Kidney capillary endothelial cell (primary cell): ENCODE data around the gene LDLR.
A peak's percentile ranks its signal among the peaks of the same experiment; 100 is the strongest.
"Not testable (repeated sequence)": the region's sequence is repeated elsewhere in the genome, so short reads cannot be mapped to it uniquely, and the experiment has no call there.

Source experiments
- DNase-seq: peaks from one replicate; pipeline ENCODE4 v3.0.0-alpha.2; 2018; ENCODE audit warnings: low spot score

Gene LDLR

DNA sequence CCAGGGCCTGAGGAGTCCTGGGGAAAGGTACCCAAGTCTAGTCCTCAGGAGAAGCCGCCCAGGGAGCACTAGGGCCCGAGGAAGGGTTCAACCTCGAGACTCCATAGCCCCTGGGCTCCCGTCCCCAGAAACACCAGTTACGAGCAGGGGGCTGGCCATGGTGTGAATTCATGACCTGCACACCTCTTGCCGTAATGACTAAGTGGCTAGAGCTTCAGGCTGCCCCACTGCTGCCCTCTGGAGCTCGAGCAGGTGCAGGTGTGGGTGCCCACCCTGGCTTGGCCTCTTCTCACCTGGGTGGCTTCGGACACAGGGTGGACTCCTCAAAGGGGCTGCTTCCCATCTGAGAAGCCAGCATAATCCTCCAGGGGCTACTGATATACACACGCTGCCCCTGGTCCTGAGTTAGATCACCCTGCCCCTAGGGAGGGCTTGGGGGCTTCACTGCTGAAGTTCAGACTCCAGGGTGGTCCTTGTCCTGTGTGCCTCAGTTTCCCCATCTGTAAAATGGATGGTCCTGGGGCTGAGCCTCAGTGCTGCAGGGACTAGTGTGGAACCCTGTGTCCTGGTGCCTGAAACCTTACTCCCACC is 52.8 kb downstream of the LDLR start:
- DNase-seq: no peak

DNA sequence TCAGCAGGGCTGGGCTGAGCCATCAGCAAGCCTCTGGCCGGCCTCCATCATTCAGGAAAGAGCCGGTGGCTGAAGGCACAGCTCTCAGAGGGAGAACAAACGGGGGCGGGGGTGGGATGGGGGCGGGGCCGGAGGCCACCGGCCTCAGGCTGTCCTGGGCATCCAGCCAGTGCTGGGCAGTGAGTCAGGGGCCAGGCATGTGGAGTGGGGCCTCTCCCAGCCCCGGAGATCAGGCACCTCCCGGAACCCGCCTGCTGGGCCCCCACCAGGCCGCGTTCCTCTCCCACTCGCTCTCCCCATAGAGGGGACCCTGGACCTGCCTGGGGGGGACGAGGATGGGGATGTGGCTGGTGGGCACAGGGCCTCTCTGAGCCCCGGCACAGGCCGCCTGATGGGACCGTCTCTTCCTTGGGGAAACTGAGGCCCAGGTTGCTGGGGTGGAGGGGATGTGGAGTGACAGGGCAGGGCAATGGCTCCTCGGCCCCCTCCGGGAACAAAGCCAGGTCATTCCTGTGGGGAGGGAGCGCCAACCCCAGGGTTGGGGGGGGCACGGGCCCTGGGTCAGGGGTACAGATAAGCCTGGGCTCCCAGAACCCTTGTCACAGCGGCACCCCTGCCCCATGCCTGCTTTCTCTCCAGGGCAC is 53.4 kb downstream of the LDLR start:
- peak; percentile 95 for DNase-seq

DNA sequence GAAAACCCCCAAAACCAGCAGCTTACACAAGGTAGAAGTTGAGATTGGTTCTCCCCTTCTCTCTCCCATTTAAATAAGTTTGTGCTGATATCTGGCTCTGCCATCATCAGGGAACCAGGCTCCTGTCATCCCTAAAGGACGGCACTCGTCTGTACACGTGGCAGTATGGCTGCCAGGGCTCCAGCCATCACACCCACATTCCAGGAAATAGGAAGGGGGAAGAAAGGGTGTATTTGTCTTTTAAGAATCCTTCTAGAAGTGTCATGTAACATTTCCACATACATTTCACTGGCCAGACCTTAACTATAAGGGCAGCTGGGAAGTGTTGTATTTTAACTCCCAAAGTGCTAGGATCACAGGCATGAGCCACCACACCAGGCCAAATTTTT is 56.3 kb downstream of the LDLR start:
- no peak for DNase-seq

DNA sequence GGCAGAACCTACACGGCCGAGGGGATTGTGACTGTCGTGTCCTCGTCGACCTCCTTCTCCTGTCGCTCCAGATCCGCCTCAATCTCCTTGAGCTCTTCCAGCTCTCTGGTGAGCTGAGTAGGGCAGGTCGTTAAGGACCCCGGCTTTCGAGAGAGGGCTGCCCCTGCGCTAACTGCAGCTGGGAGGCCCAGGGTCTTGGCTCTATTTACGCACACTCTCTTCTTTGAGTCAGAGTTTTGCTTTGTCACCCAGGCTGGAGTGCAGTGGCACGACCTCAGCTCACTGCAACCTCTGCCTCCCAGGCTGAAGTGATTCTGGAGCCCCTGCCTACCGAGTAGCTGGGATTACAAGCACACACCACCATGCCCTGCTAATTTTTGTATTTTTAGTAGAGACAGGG is 58.7 kb downstream of the LDLR start:
- no peak for DNase-seq

DNA sequence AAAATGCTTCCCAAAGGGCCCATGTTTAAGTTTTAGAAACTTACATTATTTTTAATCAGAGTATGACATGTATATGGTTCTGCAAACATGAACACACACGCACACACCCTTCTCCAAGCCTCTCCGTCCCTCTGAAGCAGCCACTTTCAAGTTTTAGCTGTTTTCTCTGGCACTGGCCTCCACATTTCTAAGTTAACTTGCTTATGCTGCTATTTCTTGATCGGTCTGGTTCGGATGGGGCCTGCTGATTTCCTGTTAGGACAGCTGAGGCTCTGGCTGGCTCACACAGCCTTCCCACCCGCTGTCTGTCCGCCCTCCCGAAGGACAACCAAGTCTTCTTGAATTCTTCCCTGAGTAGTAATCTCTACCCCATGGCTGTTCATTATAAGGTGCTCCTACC is 61.9 kb downstream of the LDLR start:
- no peak for DNase-seq

DNA sequence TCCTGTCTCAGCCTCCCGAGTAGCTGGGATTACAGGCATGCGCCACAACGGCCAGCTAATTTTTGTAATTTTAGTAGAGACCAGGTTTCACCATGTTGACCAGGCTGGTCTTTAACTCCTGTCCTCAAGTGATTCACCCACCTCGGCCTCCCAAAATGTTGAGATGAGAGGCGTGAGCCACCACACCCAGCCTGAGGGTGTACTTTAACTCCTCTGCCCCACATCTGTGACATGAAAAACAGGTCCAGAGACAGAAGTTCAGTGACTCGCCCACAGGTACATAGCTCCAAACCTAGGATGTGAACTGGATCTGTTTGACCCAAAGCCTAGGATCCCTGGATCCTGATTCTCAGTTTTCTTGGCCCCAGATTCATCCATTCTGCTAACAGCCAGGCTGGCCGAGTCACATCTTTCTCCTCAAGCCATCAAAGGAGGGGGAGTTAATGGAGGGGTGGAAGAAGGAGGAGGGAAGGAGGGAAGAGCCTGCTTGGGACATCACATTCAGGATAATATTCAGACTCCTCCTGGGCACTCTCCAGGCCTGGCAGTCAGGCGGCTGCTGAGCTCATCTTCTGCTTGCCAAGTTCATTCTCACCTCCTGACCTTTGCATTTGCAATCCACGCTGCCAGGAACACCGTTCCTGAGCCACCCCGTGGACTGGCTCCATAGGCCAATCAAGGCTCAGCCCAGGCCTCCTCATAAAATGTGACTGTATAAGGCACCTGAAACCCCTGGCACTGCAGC is 63.2 kb downstream of the LDLR start:
- DNase-seq: no peak

DNA sequence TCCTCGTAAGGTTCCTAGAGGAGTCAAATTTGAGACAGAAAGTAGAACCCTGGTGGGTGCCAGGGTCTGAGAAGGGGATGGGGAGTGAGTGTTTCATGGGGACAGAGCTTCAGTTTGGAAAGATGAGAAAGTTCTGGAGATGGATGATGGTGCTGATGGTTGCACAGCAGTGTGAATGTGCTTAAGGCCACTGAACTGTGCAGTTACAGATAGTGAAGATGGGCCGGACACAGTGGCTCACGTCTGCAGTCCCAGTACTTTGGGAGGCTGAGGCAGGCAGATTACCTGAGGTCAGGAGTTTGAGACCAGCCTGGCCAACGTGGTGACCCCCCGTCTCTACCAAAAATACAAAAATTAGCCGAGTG is 65.4 kb downstream of the LDLR start:
- DNase-seq: no peak

DNA sequence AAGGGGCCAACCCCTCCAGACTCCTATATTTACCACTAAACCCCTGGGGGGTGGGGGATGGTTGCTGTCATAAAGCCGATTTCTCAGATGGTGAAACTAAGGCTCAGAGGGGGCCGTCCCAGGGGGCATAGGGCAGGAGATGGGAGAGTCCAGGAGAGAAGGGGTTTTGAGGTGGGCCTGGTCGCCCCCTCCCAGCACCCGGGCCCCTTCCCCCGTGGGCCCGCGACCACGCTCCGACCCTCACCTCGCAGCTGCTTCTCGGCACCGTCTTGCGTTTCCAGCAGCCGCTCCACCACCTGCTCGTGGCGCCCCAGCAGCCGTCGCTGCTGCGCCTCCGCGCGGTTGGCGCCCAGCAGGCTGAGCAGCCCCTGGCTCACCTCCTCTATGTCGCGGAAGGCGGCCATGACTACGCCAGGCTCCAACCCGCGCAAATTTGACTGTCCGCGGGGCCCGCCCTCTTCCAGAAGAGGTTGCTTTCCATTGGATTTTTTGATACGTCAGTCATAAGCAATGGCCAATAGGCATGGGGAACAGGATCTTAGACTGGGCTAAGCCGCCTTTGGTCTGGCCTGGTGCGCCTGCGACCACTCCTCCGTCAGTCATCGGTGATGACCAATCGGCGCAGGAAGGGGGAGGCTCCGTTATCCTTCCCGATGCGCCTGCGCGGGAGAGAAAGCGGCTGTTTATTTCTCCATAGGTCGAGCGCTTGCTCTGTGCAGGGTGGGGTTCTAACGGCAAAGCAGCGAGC is 66.3 kb downstream of the LDLR start, which contains the start of gene SPC24:
Gene SPC24 (minus strand): TSS at position 410 of the 748 bp plus-strand sequence. CDS start 6 bp downstream, at position 404.
- DNase-seq: peak; percentile 99

DNA sequence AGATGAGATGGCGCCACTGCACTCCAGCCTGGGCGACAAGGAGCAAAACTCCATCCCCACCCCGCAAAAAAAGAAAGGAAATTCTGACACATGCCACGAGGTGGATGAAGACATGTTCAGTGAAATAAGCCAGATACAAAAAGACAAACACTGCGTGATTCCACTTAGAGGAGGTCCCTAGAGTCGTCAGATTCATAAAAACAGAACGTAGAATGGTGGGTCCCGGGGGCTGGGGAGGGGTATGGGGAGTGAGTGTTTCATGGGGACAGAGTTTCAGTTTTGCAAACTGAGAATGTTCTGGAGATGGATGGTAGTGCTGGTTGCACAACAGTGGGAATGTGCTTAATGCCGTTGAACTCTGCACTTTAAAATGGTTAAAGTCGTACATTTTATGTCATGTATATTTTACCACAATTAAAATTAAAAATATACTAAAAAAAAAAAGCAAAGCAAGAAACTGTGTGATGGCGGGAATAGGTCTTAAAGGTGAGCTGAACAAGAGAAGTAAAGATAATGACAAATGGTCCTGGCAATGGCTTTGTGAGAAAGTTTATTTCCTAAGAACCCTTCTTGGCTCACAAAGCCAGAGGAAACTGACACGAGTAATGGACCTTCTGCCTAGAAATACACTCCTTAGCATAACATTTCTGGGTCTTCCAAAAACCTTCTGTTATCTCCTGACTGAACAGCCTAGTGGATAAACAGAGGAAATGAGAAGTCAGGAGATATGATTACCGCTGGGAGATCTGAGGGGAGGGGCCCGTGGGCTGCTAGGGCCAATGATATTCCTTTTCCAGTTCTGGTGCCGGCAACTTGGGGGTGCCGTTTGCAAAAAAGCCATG is 70.6 kb downstream of the LDLR start:
- DNase-seq: no peak

DNA sequence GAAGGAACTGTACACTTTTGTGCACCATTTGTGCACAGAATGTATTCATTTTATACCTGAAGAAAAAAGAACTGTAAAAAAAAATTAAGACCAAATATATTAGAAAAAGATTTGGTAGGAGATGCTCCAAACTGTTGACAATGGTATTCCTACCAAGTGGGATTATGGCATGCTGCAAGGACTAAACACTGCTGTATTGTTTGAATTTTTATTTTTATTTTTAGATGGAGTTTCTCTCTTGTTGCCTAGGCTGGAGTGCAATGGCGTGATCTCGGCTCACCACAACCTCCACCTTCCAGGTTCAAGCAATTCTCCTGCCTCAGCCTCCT is 71.1 kb downstream of the LDLR start:
- DNase-seq: not testable (repeated sequence)

DNA sequence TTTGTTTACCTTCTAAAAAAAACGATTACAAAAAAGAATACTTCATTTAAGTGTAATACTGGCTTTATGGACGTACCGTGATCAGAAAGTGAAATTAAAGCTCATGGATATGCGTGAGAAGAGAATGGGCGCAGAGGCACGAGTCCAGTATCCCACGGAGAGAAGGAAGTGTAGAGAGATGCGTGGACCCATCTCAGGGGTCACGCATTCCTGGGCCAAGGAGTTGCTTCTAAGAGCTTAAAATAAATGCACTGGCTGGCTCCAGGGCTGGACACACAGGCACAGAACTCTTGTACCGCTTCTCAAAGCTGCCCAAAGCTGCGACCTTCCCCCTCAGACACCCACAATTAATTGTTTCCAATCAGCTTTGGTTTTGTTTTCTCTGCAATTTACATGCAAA is 75.0 kb downstream of the LDLR start:
- no peak for DNase-seq

DNA sequence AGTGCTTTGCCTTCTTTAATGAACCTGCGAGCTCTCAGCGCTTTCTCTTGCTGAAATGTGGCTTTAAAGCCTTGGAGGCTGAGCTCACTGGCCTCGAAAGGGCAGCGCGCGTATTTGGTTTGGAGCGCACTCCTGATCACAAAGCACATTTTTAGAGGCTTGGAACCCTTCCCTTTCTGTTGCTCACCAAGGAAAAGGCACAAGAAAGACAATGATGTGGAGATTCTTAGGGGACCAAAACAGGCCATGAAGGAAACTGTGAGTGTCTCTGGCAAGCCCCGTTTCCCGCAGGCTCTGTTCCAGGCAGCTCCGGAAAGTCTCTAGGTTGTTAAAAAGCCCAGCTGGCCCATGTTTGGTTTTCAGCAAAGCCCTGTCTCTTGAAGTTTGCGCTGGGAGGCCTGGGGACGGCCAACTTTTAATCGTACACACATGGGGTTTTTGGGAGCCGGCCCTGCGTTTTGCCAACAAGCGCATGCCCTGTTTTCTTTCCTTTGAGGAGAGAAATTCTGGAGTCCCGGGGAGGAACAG is 75.7 kb downstream of the LDLR start:
- DNase-seq: no peak

DNA sequence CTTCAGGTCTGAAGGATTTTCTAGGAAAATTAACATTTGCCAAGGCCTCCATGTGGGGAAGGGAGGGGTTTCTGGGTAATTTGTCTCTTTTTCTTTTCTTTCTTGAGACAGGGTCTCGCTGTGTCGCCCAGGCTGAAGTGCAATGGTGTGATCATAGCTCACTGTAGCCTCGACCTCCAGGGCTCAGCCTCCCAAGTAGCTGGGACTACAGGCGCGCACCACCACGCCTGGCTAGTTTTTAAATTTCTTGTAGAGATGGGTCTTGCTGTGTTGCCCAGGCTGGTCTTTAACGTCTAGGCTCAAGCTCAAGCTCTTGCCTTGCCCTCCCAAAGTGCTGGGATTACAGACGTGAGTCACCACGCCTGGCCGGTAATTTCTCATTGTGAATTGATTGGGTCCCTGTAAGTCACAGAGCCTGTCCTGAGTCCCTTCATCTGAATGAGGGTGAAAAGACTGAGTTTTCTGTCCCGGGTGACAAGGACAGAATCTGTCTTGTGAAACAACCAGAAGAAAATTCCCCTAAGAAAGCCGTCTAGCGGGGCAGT is 76.3 kb downstream of the LDLR start:
- DNase-seq: no peak

DNA sequence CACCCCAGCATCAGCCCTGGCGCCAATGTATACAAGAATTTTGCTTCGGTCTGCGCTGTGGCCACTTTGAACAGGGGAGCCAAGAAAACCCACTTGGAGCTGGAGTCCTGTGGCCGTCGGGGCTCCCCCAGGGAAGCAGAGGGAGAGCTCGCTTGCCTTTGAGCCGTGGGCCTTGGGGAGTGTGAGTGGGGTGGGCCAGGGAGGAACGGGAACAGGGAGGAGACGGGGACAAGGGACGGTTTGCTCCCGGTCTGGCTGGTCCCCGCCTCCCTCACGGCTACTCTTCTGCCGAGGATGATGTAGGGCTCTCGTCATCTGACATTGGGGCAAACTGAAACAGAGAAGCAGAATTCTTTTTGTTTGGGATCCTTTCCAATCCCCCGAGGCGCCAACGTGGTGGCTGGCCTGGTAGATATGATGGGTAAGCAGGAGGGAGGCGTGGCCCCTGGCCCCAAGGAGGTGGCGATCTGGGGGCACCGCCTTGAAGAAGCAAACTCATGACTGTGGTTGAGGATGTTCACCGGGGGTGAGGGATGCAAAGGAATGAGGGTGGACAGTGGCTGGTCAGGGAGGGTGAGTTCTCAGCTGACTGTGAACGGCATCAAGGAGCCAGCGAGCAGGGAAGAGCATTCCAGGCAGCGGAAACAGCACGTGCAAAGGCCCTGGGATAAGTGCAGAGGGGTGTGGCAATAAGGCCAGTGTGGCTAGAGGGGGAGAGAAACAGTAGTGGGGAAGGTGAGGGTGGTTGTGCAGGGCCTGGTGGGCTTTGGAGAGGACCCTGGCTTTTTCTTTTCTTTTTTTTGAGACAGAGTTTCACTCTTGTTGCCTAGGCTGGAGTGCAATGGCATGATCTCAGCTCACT is 77.2 kb downstream of the LDLR start:
- DNase-seq: no peak

DNA sequence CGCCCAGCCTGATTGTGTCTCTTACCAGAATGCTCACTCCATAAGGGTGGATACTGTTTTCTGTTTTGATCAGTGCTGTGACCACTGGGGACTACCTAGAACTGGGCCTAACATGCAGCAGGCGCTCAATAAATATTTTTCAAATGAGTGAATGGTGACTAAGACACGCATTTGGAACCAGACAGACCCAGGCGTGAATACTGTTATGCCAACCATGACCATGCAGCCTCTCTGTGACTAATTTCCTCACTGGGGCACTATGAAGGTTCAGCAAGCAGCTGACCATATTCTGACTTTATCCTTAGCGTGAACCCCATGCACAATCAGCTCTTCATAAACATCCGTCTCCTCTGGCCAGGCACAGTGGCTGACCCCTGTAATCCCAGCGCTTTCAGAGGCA is 79.3 kb downstream of the LDLR start:
- DNase-seq: peak; percentile 97

DNA sequence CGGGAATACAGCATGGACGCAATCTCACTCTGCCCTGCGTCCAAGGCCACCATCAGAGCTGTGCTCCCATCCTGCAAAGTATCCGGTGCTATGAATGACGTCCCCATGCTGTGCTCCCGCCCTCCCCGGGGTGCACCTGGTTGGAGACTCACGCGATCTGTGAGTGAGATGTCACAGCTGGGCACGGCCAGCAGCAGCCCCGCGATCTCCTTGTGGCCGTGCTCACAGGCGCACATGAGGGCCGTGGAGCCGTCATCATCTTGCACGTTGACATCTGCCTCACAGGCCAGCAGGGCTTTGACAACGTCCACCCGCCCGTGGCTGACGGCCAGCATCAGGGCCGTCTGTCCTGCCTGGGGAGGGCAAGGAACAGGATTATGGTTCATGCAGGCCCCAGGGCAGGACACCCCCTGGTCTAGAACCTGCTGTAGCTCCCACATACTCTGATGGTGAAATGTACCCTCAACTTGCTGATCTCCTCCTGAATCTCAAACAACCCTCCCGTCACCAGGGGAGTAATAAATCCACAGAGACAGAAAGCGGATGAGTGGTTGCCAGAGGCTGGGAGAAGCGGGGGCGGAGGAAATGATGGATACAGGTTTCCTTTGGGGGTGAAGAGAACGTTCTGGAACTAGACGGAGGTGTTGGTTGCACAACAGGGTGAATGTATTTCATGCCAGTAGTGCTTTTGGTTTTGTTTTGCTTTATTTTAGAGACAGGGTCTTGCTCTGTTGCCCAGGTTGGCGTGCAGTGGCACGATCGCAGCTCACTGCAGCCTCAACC is 80.8 kb downstream of the LDLR start:
- DNase-seq: peak; percentile 50

DNA sequence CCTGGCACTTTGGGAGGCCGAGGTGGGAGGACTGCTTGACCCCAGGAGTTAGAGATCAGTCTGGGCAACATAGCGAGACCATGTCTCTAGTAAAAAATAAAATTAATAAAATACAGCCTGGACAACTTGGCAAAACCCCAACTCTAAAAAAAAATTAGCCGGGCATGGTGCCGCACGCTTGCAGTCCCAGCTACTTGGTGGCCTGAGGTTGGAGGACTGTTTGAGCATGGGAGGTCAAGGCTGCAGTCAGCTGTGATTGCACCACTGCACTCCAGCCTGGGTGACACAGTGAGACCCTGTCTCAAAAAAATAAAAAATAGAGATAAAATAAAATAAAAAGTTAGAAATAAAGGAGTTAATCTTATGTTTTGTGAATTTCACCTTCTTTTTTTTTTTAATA is 81.9 kb downstream of the LDLR start:
- no peak for DNase-seq

DNA sequence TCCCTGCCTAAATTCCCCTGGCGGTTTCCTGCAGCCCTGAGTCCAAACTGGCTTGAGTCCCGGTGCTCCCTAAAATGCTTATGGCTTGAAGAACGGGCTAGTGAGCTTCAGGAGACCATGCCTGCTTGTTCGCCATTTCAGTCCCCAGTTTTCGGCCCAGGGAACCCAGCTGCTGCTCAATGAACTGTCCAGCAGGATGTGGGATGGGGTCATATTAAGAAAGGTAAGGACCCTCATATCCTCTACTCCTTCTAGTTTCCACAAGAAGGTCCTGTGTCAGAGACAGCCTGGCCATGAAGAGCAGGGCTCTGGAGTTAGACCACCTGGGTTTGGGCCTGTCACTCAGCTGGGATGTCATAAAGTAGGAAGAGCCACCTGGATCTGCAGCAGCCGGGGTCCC is 83.3 kb downstream of the LDLR start:
- no peak for DNase-seq

DNA sequence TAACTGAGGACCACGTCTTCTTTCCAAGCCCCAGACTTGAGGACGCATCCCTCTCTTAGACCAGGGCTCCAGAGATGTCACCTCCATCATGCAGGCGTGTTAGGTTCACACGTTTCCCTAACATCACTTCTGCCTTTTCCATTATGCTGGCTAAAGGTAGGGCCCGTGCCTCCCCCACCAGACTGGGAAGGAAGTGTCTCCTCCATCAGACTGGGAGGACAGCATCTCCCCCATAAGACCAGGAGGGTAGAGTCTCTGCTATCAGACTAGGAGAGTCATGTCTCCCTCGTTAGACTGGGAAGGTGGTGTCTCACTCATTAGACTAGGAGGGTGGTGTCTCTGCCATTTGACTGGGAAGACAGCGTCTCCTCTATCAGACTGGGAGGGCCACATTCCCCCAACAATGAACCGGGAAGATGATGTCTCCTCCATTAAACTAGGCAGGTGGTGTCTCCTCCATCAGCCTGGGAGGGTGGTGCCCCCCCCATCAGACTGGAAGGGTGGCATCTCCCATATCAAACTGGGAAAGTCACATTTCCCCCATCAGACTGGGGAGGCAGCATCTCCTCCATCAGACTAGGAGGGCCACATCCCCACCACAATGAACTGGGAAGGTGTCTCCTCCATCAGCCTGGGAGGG is 84.4 kb downstream of the LDLR start:
- DNase-seq: no peak
